Measurements from ENCODE around the gene CLCN4.

The CLCN4 gene

GRCh38 chrX:10246846-10247245, 90.1 kb downstream of the CLCN4 start:
- no peak for DNase-seq

GRCh38 chrX:10254739-10255138, 98.0 kb downstream of the CLCN4 start:
- no peak for DNase-seq

- no peak for DNase-seq
Observed at GRCh38 chrX:10259716-10260115, 102.9 kb downstream of the CLCN4 start.

GRCh38 chrX:10265775-10266174, 109.0 kb downstream of the CLCN4 start:
- no peak for DNase-seq

GRCh38 chrX:10278716-10279115, 121.9 kb downstream of the CLCN4 start:
- DNase-seq, result no peak

GRCh38 chrX:10280071-10280470, 123.3 kb downstream of the CLCN4 start:
- DNase-seq, result no peak

- DNase-seq, result no peak
Observed at GRCh38 chrX:10282490-10282889, 125.7 kb downstream of the CLCN4 start.

GRCh38 chrX:10286195-10286594, 129.4 kb downstream of the CLCN4 start:
- no peak for DNase-seq
